CD4-positive, alpha-beta T cell treated with Interleukin-6 at 100 ng/mL for 8 hours (primary cell): Measurements from ENCODE around the gene TRPC1.
"Not testable (repeated sequence)": the region's sequence is repeated elsewhere in the genome, so short reads cannot be mapped to it uniquely, and the experiment has no call there.

Experiments
- DNase-seq: peaks from one replicate; pipeline ENCODE4 v3.0.0-alpha.2; 2020; ENCODE audit warnings: mixed read lengths, low spot score

The TRPC1 gene

GRCh38 chr3:142723968-142724681 lies at the start of gene TRPC1:
Gene TRPC1, plus strand, starts transcription at chr3:142724034. Its CDS starts 526 bp downstream, at chr3:142724560.
- peak; percentile 86 for DNase-seq

DNA sequence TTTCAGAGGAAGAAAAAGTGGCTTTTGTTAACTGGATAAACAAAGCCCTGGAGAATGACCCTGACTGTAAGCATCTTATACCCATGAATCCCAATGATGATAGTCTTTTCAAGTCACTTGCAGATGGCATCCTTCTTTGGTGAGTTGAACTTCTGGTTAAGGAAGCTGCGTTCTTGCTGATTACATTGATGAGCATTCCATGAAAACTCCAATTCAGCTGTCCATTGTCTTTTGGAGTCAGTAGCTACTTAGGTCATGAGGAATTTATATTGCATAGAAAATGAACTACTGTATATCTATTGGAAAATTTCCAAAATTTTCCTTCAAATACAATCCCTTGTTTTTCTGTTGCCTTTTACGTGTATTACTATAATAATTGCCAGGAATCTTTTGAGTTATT lies 47.7 kb upstream of the TRPC1 start:
- DNase-seq: no peak

- no peak for DNase-seq
Measured at GRCh38 chr3:142680710-142681109, 43.1 kb upstream of the TRPC1 start.

DNA sequence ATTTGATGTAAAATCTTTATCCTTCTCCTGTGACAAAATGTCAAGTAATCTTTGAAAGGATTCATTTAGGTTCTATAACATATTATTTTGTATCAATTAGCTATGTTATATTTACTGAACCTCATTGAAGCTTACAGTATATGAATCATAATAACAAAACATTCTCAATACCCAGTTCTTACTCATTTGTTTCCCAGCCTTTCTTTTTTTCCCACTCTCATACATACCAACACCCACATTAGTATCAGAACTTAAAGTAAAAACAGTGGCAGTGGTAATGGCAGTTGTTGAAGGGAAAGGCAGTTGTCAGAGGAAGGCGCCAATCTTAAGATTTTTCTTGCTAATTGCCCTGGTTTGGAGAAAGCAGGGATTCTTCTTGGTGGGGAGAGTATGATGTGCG lies 33.2 kb upstream of the TRPC1 start:
- DNase-seq: no peak

DNA sequence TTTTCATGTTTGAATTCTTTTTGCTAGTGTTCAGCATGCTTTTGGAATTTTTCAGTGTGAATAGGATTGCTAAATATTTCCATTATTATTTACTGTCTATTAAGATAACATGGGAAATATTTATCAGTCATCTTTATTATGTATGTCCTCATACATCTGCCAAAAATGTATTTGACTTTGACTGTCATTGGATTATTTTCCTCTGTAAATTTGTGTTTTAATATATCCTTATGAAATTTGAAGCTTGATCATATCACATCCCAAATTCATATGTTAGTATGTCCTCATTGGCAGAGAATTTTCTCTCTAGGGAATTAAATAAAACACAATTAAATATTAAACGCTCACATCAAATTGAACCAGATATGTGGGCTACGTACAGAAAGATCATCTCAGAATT lies 32.3 kb upstream of the TRPC1 start:
- no peak for DNase-seq

GRCh38 chr3:142693136-142693853 lies 30.5 kb upstream of the TRPC1 start:
- DNase-seq: no peak

- no peak for DNase-seq
Measured at GRCh38 chr3:142694225-142694624, 29.6 kb upstream of the TRPC1 start.

- no peak for DNase-seq
Measured at GRCh38 chr3:142705198-142705597, 18.6 kb upstream of the TRPC1 start.

DNA sequence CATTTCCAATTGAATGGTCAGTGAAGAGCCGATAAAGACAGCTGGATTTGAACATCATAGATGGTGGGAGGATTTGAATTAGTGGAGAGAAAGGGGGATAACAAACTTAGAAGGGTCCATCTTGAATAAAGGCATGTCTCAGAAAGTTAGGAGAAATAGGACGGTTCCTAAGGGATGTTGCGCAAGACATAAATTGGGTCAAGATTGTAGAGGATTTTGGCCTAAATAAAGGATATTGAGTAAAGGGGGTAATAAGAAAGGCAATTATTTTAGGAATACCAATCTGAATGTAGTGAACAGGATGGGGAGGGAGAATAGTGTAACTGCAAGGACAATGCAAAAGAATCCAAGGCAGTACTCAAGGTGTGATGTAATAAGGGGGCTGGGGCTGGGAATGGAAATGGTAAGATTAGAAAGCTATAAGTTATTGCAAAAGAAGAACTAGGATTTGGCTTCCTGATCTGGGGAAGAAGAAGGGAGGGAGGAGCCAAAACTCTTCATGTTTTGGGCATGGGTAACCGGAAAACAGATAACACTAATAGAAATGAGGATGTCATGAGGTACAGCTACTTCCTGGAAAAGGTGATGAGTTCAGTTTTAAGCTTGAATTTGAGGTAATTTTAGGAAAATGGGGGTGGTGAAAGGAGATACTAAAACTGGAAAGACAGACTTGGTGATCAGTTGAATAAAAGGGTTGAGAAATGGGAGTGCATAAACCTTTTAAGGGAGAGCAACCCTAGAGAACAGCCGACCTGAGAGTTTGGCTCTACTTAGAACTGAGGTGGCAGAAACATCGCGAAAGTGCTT lies 17.3 kb upstream of the TRPC1 start:
- no peak for DNase-seq

- DNase-seq: no peak
Measured at GRCh38 chr3:142709207-142709606, 14.6 kb upstream of the TRPC1 start.

- DNase-seq: not testable (repeated sequence)
Measured at GRCh38 chr3:142714882-142715281, 9.0 kb upstream of the TRPC1 start.

DNA sequence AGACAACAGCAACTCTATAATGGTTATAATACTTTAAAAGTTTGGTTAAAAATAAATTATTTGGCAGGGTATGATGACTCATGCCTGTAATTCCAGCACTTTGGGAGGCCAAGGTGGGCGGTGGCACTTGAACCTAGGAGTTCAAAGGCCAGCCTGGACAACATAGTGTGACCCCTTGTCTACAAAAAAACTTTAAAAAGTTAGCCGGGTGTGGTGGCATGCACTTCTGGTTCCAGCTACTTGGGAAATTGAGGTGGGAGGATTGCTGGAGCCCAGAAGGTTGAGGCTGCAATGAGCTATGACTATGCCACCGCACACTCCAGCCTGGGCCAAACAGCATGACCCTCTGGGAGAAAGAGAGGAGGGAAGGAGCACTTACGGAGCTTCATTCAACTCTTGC lies 7.7 kb upstream of the TRPC1 start:
- no peak for DNase-seq

- no peak for DNase-seq
Measured at GRCh38 chr3:142723665-142723967, 218 bp upstream of the TRPC1 start.

DNA sequence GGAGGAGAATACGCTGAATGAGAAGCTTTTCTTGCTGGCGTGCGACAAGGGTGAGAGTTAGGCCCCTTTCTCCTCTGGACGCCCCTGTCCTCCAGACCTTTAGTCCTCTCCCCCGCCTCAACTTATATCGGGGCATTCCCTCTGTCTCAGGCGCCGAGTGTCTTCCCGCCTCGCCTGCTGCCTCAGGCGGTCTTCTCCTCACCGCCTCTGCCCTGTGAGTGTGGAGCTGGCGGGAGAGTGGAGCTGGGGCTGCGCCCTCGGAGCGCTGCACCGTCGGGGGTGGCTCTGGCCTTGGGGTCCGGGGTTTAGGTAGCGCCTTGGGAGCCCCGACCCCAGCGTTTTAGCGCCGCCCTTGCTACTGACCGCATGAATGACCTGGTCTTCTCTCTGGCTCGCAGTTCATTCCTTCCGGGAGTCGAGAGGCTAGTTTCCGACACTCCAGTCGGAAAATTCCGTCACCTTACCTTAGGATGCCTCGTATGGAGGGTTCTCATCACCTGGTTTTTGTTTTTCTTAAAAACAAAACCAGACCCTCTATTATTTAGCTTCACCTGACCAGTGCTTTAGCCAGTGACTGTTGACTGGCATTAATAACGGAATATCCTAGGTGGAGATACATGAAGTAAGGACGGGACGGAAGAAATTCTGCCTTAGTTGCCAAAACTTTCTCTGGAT lies 985 bp downstream of the TRPC1 start:
- DNase-seq: no peak

DNA sequence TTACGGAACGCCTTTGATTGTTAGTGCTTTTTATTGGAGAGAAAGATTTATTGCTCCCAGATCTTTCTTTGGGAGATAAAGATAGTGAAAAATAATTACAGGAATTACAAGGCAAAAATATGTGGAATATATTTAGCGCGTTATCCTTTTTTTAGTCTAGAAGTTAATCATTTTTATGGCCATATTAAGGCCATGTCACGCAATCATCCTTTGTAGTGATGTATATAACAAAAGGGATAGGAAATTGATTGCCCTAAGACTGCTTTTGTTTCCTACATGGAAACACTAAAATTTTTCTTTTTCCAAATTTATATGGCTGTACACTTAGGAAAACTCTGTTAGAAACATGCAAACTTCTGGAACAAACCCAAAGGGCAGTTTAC lies 1.5 kb downstream of the TRPC1 start:
- no peak for DNase-seq

DNA sequence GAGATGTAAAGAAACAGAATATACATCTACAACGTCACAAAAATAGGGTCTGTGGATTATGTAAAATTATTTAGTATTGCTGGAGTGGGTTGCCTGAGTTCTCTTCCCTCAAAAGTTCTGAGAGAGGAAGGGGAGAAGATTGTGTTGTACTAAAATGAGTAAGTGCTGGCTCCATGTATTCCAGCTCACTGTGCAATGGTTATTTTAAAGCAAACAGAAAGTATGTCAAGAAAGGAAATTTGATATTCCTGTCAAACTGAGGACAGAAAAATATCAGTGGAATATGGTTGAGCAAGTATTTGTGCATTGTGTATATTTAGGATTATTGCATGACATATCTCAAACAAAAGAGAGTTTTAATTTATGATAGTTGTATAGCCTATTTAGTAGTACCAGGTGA lies 2.2 kb downstream of the TRPC1 start:
- no peak for DNase-seq

GRCh38 chr3:142732066-142732465 lies 8.2 kb downstream of the TRPC1 start:
- DNase-seq: no peak

DNA sequence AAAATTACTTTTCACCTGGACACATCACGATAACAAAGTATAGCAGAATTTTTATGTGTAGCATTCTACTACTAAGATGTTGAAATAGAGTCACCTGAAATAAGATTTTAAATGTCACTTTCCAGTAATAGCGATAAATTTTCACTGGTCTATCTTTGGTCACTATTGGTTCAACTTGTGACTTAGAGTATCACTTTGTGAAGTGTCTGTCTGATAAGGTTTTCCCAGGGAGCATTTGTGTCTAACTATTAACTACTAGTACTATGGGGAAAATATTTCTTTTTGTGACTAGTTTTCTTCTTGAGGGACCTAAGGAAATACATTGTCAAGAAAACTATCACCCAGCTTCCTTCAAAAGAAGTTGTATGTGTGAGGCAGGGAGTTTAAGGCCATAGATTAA lies 11.0 kb downstream of the TRPC1 start:
- DNase-seq: no peak

GRCh38 chr3:142735462-142735861 lies 11.6 kb downstream of the TRPC1 start:
- DNase-seq: no peak

DNA sequence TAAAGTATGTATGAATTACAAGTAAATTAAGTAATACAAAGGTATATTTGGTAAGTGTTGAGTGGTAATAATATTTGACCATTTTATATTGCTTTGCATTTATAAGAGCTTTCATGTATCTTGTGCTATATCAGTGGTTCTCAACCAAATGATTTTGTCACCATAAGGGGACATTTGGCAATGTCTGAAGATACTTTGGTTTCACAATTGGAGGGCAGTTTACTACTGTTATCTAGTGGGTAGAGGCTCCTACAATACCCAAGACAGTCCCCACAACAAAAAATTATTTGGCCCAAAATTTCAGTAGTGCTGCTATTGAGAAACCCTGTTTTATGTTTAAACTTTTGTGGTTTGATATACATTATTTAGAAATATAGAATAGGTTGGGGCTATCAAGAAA lies 14.6 kb downstream of the TRPC1 start:
- no peak for DNase-seq

GRCh38 chr3:142746646-142747045 lies 22.8 kb downstream of the TRPC1 start:
- DNase-seq: no peak

- DNase-seq: not testable (repeated sequence)
Measured at GRCh38 chr3:142750531-142750930, 26.7 kb downstream of the TRPC1 start.

GRCh38 chr3:142752605-142753004 lies 28.8 kb downstream of the TRPC1 start:
- not testable (repeated sequence) for DNase-seq
